ENCODE measurements around the gene GSG1L2. TPM values are rescaled to one million over a fixed set of nuclear protein-coding genes. Genes with fewer than 3 reads are reported as not detected.

GSG1L2 gene
- total and polyA plus RNA-seq, 2 donors (not counting 1 experiment from before 2014, with no cell fraction given): not detected

DNA sequence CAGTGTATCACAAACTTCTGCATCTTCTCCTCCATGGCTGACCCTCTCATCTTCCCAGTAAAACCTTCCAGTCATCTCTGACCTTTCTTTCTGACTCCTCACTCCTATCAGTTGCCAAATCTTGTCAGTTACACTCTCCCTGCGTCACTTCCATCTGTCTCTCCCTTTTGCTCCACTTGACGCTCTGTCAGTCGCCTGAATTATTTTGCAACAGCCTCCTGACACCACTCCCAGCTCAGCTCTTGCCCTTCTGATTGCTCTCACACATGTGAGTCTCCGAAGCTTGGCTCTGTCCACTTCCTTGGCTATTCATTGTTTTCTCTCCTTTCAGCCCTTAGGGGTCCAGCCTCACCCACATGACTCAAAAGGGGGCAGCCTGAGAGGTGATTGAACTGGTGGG lies 58.2 kb downstream of the GSG1L2 start:
- DNase-seq (no peak), ATAC-seq (ENCODE audit: low read depth) (no peak)
- intact Hi-C loops (cut with micrococcal nuclease): no loop called here
- no peak overlapping the region for H3K4me3 ChIP-seq (ENCODE audit: control extremely low read depth in 1 of 5, extremely low read depth in 1 of 5, insufficient read depth in 1 of 5, low read depth in 2 of 5, low read length in 4 of 5)
- Mint-ChIP-seq H3K27me3 (peaks cover 25% of the 10 kb centered on the region), H3K9me3 (ENCODE audit: insufficient read depth) (no peaks in the 10 kb centered on the region), H3K27ac (no peak overlapping the region), H3K4me3 (no peak overlapping the region), H3K4me1 (no peaks in the 10 kb centered on the region)
- H3K9me3 ChIP-seq (ENCODE audit: control extremely low read depth in 1 of 3, control insufficient read depth in 2 of 3, insufficient read depth in 1 of 3, low read length in 2 of 3): no peaks in the 10 kb centered on the region
- no peak overlapping the region for H3K27ac ChIP-seq (ENCODE audit: low read length in 2 of 2)
- CTCF ChIA-PET: no interaction called here
- no peaks in the 10 kb centered on the region for H3K36me3 ChIP-seq (replicated peaks in 1 of 2; ENCODE audit: control extremely low read depth in 1 of 2, control insufficient read depth in 1 of 2, extremely low read depth in 1 of 2, insufficient read depth in 2 of 2, low read length in 1 of 2)
- H4K20me1 ChIP-seq (ENCODE audit: control insufficient read depth, insufficient read depth, low read length, poor library complexity, severe bottlenecking): no peaks in the 10 kb centered on the region
- H3K27me3 ChIP-seq (replicated peaks in 1 of 4; ENCODE audit: control extremely low read depth in 1 of 4, control insufficient read depth in 3 of 4, insufficient read depth in 4 of 4, low read length in 3 of 4): no peaks in the 10 kb centered on the region
- POLR2A ChIA-PET: no interaction called here
- no peak overlapping the region for H3K4me2 ChIP-seq (replicated peaks; ENCODE audit: low read depth, low read length, poor library complexity, severe bottlenecking)
- TF ChIP-seq, protein P1, sequence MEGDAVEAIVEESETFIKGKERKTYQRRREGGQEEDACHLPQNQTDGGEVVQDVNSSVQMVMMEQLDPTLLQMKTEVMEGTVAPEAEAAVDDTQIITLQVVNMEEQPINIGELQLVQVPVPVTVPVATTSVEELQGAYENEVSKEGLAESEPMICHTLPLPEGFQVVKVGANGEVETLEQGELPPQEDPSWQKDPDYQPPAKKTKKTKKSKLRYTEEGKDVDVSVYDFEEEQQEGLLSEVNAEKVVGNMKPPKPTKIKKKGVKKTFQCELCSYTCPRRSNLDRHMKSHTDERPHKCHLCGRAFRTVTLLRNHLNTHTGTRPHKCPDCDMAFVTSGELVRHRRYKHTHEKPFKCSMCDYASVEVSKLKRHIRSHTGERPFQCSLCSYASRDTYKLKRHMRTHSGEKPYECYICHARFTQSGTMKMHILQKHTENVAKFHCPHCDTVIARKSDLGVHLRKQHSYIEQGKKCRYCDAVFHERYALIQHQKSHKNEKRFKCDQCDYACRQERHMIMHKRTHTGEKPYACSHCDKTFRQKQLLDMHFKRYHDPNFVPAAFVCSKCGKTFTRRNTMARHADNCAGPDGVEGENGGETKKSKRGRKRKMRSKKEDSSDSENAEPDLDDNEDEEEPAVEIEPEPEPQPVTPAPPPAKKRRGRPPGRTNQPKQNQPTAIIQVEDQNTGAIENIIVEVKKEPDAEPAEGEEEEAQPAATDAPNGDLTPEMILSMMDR (IDR thresholded peaks at IDR 0.05): no peak
- TF ChIP-seq EZH2 (IDR thresholded peaks at IDR 0.05; ENCODE audit: borderline replicate concordance, insufficient read depth, low read depth, low read length, poor library complexity, severe bottlenecking): no peak
- H2AFZ ChIP-seq (ENCODE audit: insufficient read depth, low read depth, low read length, poor library complexity, severe bottlenecking): no peak overlapping the region
- no peaks in the 10 kb centered on the region for H3K4me1 ChIP-seq (ENCODE audit: control insufficient read depth in 2 of 2, insufficient read depth in 2 of 2, low read length in 2 of 2)
- no peaks in the 10 kb centered on the region for H3K79me2 ChIP-seq (ENCODE audit: control insufficient read depth, insufficient read depth, low read length)
- H3K9ac ChIP-seq (ENCODE audit: low read length): no peak overlapping the region
- WGBS (ENCODE audit: insufficient coverage): 48% methylated on average over 4 of the region's 4 CpGs

DNA sequence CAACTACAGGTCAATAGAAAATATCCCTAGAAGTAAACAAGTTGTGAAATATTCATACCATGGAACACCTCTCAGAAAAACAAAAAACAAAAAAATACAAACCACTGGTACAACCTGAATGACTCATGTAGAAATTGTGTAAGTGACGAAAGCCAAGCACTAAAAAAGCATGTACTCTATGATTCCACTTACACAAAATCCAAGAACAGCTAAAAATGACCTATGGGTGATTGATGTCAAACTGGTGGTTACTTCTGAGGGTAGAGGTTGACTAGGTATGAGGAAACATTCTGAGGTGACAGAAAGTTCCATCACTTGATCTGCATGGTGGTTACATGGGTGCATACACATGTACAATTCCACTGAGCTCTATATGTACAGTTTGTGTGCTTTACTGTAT lies 61.6 kb downstream of the GSG1L2 start:
- TF ChIP-seq, protein P1 (IDR thresholded peaks at IDR 0.05): no peak
- TF ChIP-seq EZH2 (IDR thresholded peaks at IDR 0.05; ENCODE audit: borderline replicate concordance, insufficient read depth, low read depth, low read length, poor library complexity, severe bottlenecking): no peak
- DNase-seq: no peak
- Mint-ChIP-seq H3K4me1 (no peaks in the 10 kb centered on the region), H3K9me3 (ENCODE audit: insufficient read depth) (no peaks in the 10 kb centered on the region), H3K27ac (no peak overlapping the region), H3K27me3 (peaks cover 23% of the 10 kb centered on the region), H3K4me3 (no peak overlapping the region)
- no peak overlapping the region for H2AFZ ChIP-seq (ENCODE audit: insufficient read depth, low read depth, low read length, poor library complexity, severe bottlenecking)
- no peak overlapping the region for H3K9ac ChIP-seq (ENCODE audit: low read length)
- H3K79me2 ChIP-seq (ENCODE audit: control insufficient read depth, insufficient read depth, low read length): no peaks in the 10 kb centered on the region
- no peak overlapping the region for H3K4me3 ChIP-seq (ENCODE audit: control extremely low read depth in 1 of 5, extremely low read depth in 1 of 5, insufficient read depth in 1 of 5, low read depth in 2 of 5, low read length in 4 of 5)
- H3K36me3 ChIP-seq (replicated peaks in 1 of 2; ENCODE audit: control extremely low read depth in 1 of 2, control insufficient read depth in 1 of 2, extremely low read depth in 1 of 2, insufficient read depth in 2 of 2, low read length in 1 of 2): no peaks in the 10 kb centered on the region
- H3K4me2 ChIP-seq (replicated peaks; ENCODE audit: low read depth, low read length, poor library complexity, severe bottlenecking): no peak overlapping the region
- POLR2A ChIA-PET: no interaction called here
- H3K4me1 ChIP-seq (ENCODE audit: control insufficient read depth in 2 of 2, insufficient read depth in 2 of 2, low read length in 2 of 2): no peaks in the 10 kb centered on the region
- ATAC-seq (ENCODE audit: low read depth): no peak
- WGBS (ENCODE audit: insufficient coverage): no CpG with 5 or more reads among the region's 1 CpG
- intact Hi-C loops (cut with micrococcal nuclease): no loop called here
- CTCF ChIA-PET: no interaction called here
- no peaks in the 10 kb centered on the region for H3K9me3 ChIP-seq (ENCODE audit: control extremely low read depth in 1 of 3, control insufficient read depth in 2 of 3, insufficient read depth in 1 of 3, low read length in 2 of 3)
- no peaks in the 10 kb centered on the region for H3K27me3 ChIP-seq (replicated peaks in 1 of 4; ENCODE audit: control extremely low read depth in 1 of 4, control insufficient read depth in 3 of 4, insufficient read depth in 4 of 4, low read length in 3 of 4)
- H4K20me1 ChIP-seq (ENCODE audit: control insufficient read depth, insufficient read depth, low read length, poor library complexity, severe bottlenecking): no peaks in the 10 kb centered on the region
- no peak overlapping the region for H3K27ac ChIP-seq (ENCODE audit: low read length in 2 of 2)
